Activated CD4-positive, alpha-beta T cell treated with anti-CD3 and anti-CD28 coated beads, Interleukin-2, Interleukin-4, amounts not matched to agents 100 ng/mL and 50 ng/mL, durations not matched to agents 16 hours and 8 hours (primary cell): ENCODE results near the gene RUVBL1.

Experiments
- DNase-seq: peaks from one replicate; pipeline ENCODE4 v3.0.0-alpha.2; 2020; ENCODE audit warnings: low spot score

RUVBL1 gene

GRCh38 chr3:128083396-128083795 is 40.2 kb downstream of the RUVBL1 start:
- DNase-seq, result no peak

- DNase-seq, result no peak
Measured at GRCh38 chr3:128082546-128082945, 41.1 kb downstream of the RUVBL1 start.

- DNase-seq, result no peak
Measured at GRCh38 chr3:128081846-128082245, 41.8 kb downstream of the RUVBL1 start.

GRCh38 chr3:128081226-128081625 is 42.4 kb downstream of the RUVBL1 start:
- DNase-seq, result no peak

GRCh38 chr3:128080323-128081080 is 43.1 kb downstream of the RUVBL1 start:
- no peak for DNase-seq

- no peak for DNase-seq
Measured at GRCh38 chr3:128079823-128080222, 43.8 kb downstream of the RUVBL1 start.

- no peak for DNase-seq
Measured at GRCh38 chr3:128078875-128079274, 44.7 kb downstream of the RUVBL1 start.

- DNase-seq, result no peak
Measured at GRCh38 chr3:128078322-128078721, 45.3 kb downstream of the RUVBL1 start.

- no peak for DNase-seq
Measured at GRCh38 chr3:128077665-128078064, 45.9 kb downstream of the RUVBL1 start.

GRCh38 chr3:128077202-128077624 is 46.4 kb downstream of the RUVBL1 start:
- DNase-seq, result no peak

GRCh38 chr3:128076483-128077201 is 47.0 kb downstream of the RUVBL1 start:
- no peak for DNase-seq

GRCh38 chr3:128075522-128076482 is 47.8 kb downstream of the RUVBL1 start:
- DNase-seq, result peak; percentile 83

GRCh38 chr3:128074851-128075521 is 48.6 kb downstream of the RUVBL1 start:
- no peak for DNase-seq

GRCh38 chr3:128073807-128074206 is 49.8 kb downstream of the RUVBL1 start:
- no peak for DNase-seq

- DNase-seq, result no peak
Measured at GRCh38 chr3:128073185-128073725, 50.4 kb downstream of the RUVBL1 start.

- DNase-seq, result no peak
Measured at GRCh38 chr3:128072454-128073184, 51.0 kb downstream of the RUVBL1 start.

GRCh38 chr3:128071771-128072453 is 51.7 kb downstream of the RUVBL1 start:
- DNase-seq, result no peak

GRCh38 chr3:128070898-128071591 is 52.6 kb downstream of the RUVBL1 start:
- DNase-seq, result no peak

- DNase-seq, result no peak
Measured at GRCh38 chr3:128069271-128069670, 54.3 kb downstream of the RUVBL1 start.
